BJ (cell line): ENCODE data around the gene LRRC17. TPM values are rescaled to one million over a fixed set of nuclear protein-coding genes. Genes with fewer than 3 reads are reported as not detected.
"Not testable (repeated sequence)": the region's sequence is repeated elsewhere in the genome, so short reads cannot be mapped to it uniquely, and the experiment has no call there.

Source experiments
- CTCF ChIA-PET: fragments of 350-600 bp; formaldehyde crosslinking; extraction: SDS; loops from one replicate; lab custom pipeline; 2021; ENCODE audit warnings: antibody characterized with exemption, inconsistent platforms; lab: Yijun Ruan, JAX
- POLR2A ChIA-PET: fragments of 300-600 bp; sonication (Branson Sonifier 250); formaldehyde crosslinking; extraction: SDS; loops from one replicate; lab custom pipeline; 2021; ENCODE audit warnings: antibody characterized with exemption; lab: Charles Lee
- DNase-seq: peaks from one replicate; pipeline ENCODE4 v3.0.0-alpha.2; 2011; ENCODE audit warnings: low read depth
- H3K27me3 ChIP-seq: 2 replicates; pipeline ENCODE4 v1.6.0; 2011; ENCODE audit warnings: low read length; ENCODE audit not compliant: control insufficient read depth, insufficient read depth
- H3K36me3 ChIP-seq: 2 replicates; pipeline ENCODE4 v1.5.1; 2011; ENCODE audit warnings: low read length; ENCODE audit not compliant: control insufficient read depth, insufficient read depth
- H3K4me3 ChIP-seq: 2 replicates; pipeline ENCODE4 v1.5.1; 2011; ENCODE audit warnings: low read depth, mild to moderate bottlenecking, control low read depth, low read length
- CTCF ChIP-seq: IDR thresholded peaks from 2 replicates; pipeline ENCODE4 v1.5.1; 2011; ENCODE audit warnings: low read depth, mild to moderate bottlenecking, control low read depth, inconsistent platforms, low read length, moderate library complexity; ENCODE audit not compliant: insufficient read depth
- polyA plus RNA-seq: library from polyadenylated mRNA; depleted of rRNA; stranded (reverse); fragments of >200 nt; gene quantifications from 2 replicates; pipeline ENCODE4 v1.2.3, GENCODE V29; 2011

Gene LRRC17
- polyA plus RNA-seq, 1 experiment, result 2.4 TPM

- CTCF ChIA-PET, result no interaction called here
Observed at GRCh38 chr7:102974366-102975236, 61.8 kb downstream of the LRRC17 start.

GRCh38 chr7:102975854-102976253, 63.1 kb downstream of the LRRC17 start:
- ChIA-PET POLR2A (no interaction called here), CTCF (no interaction called here)
- no peaks in the 10 kb centered on the region for H3K36me3 ChIP-seq
- TF ChIP-seq CTCF, result no peak
- no peaks in the 10 kb centered on the region for H3K27me3 ChIP-seq
- no peak for DNase-seq
- no peak overlapping the region for H3K4me3 ChIP-seq

More at GRCh38 chr7:102974366-102975236, 61.8 kb downstream of the LRRC17 start:
- Histone ChIP-seq H3K36me3 (no peaks in the 10 kb centered on the region), H3K27me3 (no peaks in the 10 kb centered on the region), H3K4me3 (no peak overlapping the region)
- no peak for DNase-seq
- no peak for TF ChIP-seq CTCF
- POLR2A ChIA-PET, result no interaction called here

- no peaks in the 10 kb centered on the region for H3K27me3 ChIP-seq
- H3K36me3 ChIP-seq, result no peaks in the 10 kb centered on the region
- ChIA-PET CTCF (no interaction called here), POLR2A (no interaction called here)
- no peak for TF ChIP-seq CTCF
- no peak for DNase-seq
- no peak overlapping the region for H3K4me3 ChIP-seq
Observed at GRCh38 chr7:102976493-102976892, 63.7 kb downstream of the LRRC17 start.

- POLR2A ChIA-PET, H3K4me3 ChIP-seq, DNase-seq, CTCF ChIA-PET, H3K36me3 ChIP-seq, H3K27me3 ChIP-seq: not testable (repeated sequence)
Observed at GRCh38 chr7:102977586-102977985, 64.8 kb downstream of the LRRC17 start.

- Histone ChIP-seq H3K27me3 (no peaks in the 10 kb centered on the region), H3K36me3 (no peaks in the 10 kb centered on the region), H3K4me3 (no peak overlapping the region)
- ChIA-PET CTCF (no interaction called here), POLR2A (no interaction called here)
- no peak for TF ChIP-seq CTCF
- no peak for DNase-seq
Observed at GRCh38 chr7:102978284-102978683, 65.5 kb downstream of the LRRC17 start.
